Measurements from ENCODE around the gene TAF1D.
"Not testable (repeated sequence)": the region's sequence is repeated elsewhere in the genome, so short reads cannot be mapped to it uniquely, and the experiment has no call there.

TAF1D gene, protein sequence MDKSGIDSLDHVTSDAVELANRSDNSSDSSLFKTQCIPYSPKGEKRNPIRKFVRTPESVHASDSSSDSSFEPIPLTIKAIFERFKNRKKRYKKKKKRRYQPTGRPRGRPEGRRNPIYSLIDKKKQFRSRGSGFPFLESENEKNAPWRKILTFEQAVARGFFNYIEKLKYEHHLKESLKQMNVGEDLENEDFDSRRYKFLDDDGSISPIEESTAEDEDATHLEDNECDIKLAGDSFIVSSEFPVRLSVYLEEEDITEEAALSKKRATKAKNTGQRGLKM

DNA sequence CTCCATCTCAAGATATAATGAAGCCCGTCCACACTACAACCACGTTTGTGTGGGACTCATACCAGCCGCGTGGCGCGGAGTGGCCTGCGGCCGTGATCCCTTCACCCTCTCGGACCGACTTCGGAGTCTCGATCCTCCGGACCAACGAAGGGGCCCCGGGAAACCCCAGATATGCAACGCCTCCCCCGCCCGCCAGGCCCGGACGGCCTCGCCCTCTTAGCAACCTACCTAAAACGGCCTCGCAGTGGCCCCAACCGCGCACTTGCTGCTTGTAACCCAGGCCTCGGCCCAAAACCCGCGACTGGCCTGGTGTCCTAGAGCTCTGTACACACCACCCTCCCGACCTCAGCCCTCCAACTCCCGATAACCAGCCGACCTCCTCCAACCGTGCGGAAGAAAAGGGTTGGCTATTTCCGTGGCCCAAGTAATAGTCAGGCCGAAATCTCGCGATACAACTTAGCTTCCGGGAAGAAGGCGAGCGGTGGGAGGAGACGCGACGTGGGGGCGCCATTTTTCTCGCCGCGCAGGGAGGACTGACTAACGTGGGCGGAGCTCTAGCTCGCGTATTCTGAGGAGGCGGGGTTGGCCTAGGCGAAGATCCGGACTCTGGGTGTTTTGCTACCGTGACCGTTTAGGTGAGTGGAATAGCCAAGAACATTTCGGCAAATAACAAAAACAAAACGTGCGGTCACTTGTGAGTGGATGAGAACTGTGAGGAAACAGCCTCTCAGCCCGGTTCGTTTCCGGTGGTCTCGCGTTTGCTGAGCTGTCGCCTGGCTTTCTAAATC lies at the start of gene TAF1D, which contains the start of gene C11orf54:
TAF1D (minus strand) TSS at position 402 of the 788 bp plus-strand sequence. CDS start 2,191 bp downstream, outside the sequence.
C11orf54 (plus strand) TSS at position 579 of the 788 bp plus-strand sequence. CDS start 5,722 bp downstream, outside the sequence.
- DNase-seq, result peak; percentile 98 to 100 (median 99)

DNA sequence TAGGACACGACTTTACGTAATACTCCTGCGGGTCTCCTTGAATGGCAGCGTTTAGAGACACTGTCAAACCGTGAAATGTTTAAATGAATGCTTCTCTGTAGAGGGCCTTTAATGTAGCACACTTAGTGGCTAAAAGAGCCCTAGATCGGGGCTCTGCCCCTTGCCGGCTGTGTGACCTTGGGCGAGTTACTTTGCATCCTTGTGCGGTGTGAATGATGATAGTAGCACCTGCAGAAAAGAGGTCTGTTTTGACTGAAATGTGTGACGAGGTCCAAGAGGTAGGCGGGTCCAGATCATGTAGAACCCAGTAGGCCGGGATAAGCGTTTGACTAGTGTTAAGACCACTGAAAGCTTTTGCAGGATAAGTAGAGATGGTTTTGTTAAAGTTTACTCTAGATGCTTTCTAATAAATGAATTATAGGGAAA lies 43.7 kb upstream of the TAF1D start:
- DNase-seq, result peak in 1 of 3 donors; percentile 5

DNA sequence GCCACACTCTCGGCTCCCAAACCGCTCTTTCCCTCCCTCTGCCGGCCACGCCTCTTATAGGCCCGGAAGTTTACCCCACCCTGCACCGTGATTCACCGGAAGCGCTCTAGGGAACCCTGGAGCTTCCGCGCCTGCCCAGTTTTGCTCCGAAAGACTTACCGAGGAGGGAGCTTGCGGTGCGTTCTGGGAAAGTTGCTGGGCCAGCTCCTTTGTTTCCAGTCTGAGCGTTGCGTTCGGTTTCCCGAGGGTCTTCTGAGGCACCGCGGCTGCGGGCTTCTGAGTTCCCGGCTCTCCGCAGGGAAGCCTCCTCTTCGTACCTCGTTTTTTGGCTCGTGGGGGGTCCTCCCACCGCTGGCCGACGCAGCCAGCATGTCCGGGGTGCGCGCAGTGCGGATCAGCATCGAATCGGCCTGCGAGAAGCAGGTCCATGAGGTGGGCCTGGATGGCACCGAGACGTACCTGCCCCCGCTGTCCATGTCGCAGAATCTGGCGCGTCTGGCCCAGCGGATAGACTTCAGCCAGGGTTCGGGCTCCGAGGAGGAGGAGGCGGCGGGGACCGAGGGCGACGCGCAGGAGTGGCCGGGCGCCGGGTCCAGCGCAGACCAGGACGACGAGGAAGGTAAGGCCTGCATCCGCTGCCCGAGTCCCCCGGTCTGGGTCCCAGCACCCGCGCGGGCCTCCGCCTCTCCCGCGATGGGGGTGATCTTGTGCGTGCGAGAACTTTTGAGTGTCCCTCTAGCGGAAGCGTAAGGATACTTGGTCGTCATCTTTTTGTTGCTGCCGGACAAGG lies 43.0 kb upstream of the TAF1D start, which contains the start of gene MED17:
MED17 (plus strand) TSS at position 138 of the 790 bp plus-strand sequence; CDS start at position 370, 232 bp downstream.
- DNase-seq, result peak; percentile 93 to 95 (median 95)

DNA sequence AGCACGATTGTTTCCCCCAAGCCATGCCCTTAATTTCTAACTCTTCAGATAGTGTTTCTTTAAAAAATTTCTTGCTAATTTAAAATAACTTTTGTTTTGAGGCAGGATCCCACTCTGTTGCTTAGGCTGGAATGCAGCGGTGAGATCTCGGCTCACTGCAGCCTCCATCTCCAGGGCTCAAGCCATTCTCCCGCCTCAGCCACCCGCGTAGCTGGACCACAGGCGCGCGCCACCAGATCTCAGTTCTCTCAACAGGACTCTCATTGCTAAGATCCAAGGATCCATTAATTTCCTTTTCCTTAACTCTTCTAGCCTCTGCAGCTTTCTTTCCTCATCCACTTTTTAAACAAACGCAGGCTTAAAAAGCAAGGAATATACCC lies 42.5 kb upstream of the TAF1D start:
- DNase-seq, result no peak

DNA sequence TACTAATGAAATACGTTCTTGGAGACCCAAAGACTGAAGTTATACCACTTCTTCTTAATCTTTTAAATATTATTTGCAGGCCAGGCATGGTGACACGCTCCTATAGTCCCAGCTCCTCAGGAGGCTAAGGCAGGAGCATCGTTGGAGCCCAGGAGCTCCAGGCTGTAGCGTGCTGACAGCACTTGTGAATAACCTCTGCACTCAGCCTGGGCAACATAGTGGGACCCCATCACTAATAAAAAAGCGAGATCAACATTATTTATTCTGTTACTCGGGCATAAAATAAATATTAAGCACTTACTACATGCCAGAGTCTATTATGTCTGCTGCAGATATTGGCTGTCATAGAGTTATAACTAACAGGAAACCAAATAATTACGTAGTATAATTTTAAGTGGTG lies 42.1 kb upstream of the TAF1D start:
- DNase-seq, result no peak

DNA sequence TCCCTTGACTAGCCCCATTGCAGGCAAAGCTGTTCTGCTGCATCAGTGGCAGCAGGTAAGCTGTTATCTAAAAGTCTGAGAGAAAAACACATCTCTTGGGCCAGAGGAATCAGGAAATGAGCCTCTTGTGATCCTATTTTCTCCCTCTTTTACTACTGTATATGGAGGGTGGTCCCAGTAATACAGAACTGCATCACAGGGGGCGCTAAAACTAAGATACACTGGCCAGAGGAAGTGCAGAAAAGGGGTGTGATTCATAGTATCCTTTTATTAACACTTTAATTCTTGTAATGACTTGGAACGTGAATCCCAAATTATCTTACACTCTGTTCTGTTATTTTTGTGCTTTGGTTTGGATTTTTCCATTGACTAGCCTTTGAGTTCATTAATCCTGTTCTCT lies 34.0 kb upstream of the TAF1D start:
- DNase-seq, result peak; percentile 27 to 50 (median 35)

DNA sequence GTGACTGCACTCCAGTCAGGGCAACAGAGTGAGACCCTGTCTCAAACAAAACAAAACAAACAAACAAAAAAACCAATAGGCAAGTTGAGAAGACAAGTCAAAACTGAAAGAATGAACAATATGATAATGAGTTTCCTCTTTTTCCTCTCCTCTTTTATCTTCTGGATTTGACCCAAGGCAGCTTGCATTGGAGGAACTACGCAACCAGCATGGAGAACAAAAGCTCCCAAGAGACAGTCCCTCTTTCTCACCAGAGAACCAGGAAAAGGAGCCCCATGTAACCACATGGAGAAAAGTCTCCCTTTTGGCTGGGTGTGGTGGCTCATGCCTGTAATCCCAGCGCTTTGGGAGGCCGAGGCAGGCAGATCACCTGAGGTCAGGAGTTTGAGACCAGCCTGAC lies 33.3 kb upstream of the TAF1D start:
- peak; percentile 38 to 54 (median 45) for DNase-seq

DNA sequence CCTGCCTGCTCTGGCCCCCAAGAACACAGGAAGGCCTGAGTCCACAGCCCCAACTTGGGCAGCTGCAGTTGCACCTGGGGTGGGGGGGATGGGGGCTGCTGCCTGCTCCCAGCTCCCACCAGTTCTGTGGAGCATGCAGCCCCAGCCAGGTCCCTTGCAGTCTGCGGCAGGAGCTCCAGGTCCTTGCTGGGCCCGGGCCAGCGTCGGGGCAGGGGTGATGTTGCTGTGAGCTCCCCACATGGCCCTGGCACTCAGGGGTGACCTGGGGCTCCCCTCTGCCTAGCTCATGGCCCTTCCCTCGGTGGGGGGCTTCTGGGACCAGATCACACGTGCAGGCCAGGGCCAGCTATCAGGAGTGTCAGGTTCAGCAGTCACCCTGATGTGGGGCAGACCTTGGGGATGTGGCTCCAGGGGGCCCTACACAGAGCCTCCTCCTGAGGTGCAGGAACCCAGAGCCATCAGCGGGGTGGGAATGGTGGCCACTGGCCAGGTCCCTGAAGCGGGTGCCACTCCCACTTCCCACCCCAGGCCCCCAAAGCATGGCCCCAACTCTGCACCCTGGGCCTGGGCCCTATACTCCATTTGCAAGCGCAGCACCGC lies 32.4 kb upstream of the TAF1D start:
- no peak for DNase-seq

DNA sequence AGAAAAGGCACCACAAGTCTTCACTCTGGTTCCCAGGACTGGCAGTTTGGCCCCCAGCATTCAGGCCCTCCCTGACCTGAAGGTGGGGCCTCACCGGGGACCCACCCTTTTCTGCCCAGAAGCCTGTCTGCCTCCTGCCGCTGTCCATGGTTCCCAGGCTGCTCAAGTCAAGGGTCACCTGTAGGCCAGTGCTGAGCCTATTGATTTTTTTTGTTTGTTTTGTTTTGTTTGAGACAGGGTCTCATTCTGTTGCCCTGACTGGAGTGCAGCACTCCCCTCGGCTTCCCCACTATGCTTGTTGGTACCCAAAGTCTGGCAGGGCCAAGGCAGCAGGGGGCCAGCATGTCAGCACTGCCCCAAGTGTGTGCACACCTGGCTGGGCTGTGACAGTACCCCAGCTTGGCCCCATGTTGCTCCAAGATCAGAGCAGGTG lies 31.8 kb upstream of the TAF1D start:
- DNase-seq, result no peak

DNA sequence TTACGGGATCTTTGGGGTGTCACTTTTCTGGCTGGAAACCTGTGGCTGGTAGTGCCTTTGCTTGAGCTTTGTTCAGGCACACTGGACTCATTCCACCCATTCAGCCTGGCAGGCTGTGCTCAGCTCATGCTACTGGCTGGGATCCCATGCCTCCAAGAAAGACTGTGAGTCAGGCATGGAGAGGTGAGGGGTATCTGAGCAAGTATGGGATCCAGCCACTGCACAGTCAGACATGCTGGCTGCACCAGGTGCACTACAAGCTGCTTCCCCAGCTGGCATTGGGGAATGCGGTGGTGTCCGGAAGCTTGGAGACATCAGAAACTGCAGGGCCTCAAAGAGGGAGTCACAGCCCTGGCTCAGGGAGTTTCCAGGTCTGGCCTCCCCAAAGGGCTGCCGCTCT lies 30.8 kb upstream of the TAF1D start:
- DNase-seq, result no peak

DNA sequence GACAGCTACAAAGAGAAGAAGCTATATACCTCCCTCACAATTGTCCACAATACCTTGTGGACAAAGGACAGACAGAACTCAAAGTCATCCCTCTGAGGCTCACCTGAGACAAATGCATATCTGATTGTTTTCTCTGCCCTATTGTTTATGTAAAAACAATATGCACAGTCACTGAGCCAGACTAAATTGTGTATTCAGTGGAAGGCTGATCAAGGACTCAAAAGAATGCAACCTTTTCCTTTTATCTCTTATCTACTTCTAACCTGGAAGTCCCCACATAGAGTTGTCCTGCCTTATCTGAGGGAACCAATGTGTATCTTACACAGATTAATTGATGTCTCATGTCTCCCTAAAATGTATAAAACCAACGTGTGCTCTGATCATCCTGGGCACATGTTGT lies 28.9 kb upstream of the TAF1D start:
- no peak for DNase-seq

DNA sequence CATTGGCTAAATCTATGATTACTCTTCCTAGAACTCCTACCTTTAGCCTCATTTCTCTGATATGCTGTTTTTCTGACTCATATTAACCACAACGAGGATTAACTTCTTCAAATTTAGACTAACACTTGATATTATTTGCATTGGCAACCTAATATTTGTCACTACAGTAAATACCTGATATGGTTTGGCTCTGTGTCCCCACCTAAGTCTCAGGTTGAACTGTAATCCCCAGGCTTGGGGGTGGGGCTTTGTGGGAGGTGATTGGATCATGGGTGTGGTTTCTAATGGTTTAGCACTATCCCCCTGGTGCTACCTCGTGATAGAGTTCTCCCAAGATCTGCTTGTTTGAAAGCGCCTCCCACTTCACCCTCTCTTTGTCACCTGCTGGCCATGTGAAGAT lies 25.7 kb upstream of the TAF1D start:
- no peak for DNase-seq

DNA sequence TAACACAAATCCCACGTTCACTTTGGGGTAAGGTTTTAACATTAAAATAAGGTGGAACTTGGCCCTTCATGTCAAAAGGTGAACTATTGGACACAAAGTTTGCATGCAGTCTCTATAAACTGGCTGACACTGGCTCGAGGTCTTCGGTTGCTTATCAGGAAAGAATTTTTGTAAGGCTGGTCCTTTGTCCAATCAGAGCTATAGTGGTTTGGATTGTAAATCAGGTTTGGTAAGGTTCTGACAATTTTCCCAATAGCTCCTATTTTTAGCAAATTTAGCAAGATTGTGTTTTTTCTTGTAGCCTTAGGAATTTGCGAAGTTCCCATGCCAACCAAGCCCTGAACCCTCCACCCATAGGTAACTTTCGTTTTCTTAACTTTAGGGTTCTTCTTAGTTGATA lies 25.2 kb upstream of the TAF1D start:
- no peak for DNase-seq

DNA sequence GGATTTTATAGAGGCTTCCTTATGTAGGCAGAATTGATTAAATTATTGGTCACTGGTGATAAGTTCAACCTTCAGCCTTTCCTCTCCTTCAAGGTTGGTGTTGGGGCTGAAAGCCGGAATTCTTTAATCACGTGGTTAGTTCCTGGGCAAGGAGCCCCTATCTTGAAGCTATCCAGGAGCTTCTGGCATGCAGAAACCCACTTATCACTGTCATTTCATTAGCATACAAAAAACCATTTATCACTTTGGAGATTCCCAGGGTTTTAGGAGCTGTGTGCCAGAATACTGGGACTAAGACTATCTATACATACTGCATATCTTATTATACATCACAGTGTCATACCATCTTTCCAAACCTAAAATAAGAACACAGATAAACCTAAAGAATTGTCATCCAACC lies 24.3 kb upstream of the TAF1D start:
- no peak for DNase-seq

DNA sequence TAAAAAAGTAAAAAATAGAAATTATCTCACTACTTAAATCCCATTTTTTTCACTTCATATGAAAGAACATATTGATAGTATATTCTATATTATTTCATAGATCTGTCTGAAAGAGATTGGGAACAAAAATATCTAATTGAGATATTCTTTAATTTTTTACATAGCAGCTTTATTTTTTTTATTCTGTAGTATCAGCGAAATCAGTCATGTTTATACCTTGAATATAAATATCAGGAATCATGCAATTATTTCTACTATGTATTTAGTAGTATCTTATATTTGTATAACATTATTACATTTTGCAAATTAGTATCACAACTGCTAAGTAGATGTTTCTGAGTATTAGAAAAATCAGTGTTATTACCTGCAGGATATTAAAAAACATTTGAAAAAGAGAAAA lies 20.6 kb upstream of the TAF1D start:
- DNase-seq, result no peak

DNA sequence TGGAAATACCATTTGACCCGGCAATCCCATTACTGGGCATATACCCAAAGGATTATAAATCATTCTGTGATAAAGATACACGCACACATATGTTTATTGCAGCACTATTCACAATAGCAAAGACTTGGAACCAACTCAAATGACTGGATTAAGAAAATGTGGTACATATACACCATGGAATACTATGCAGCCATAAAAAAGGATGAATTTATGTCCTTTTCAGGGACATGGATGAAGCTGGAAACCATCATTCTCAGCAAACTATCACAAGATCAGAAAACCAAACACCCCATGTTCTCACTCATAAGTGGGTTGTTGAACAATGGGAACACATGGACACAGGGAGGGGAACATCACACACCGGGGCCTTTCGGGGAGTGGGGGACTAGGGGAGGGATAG lies 17.8 kb upstream of the TAF1D start:
- not testable (repeated sequence) for DNase-seq

DNA sequence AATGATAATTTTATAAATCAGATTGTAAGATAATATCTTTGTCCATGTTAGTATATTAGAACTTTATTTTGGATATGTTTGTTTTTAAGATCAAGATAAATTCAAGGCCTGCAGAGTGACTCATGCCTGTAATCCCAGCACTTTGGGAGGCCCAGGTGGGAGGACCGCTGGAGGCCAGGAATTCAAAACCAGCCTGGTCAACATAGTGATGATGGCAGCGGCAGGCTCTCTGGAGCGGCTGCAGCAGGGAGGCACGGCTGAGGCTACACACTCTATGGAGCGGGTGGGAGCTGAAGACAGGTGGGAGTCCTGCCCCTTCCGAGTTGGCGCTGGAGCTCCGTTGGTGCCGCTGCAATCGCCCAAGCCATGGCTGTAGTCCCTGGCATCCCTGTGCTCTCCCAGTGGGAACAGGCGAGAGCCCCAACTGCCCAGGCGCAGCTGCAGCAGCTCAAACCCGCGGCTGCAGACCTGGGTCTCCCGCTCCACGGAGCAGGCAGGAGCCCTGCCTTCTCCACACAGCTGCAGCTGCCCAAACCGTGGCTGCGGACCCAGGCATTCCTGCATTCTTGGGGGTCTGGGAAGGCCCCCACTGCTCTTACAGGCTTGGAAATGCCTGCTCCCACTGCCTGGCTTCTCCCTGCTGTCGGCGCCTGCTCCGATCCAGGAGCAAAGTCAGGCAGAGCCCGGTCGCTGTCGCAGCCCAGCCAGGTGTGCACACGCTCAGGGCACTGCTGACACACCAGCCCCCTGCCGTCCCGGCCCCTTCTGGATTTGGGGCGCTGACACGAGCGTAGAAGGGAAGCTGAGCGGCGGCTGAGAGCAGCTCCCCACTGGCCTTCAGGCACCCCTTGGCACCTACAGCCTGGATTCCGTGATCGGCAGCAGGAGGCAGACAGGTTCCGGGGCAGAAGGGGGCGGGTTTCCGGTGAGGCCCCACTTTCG lies 16.9 kb upstream of the TAF1D start:
- DNase-seq, result no peak

DNA sequence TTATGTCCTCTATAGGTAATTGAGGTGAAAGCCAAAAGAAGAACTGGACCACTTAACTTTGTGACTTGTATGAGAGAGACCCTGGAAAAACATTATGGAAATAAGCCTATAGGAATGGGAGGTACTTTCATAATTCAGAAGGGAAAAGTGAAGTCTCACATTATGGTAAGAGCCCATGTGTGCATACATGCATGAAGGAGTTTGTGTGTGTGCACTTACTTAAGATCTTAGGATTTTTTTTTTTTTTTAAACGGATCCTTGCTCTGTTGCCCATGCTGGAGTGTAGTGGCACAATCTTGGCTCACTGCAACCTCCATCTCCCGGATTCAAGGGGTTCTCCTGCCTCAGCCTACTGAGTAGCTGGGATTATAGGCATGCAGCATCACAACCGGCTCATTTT lies 16.0 kb upstream of the TAF1D start:
- DNase-seq, result no peak

DNA sequence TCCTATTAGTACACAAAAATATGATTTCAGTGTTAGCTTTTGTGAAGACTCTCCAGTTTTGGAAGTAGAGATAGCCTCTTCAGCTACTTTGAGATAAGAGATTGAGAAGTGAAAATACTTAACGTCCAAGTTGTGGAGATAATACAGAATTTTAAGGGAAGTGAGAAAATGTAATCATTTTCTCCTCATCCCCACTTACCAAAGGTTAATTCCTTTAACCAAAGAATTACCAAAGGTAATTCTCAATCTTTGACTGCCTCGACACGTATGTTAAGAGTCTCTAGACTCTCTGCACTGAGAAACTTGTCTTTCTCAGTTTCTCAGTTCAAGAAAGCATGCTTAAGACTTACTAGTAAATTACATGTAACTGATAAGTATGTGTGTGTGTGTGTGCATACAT lies 15.5 kb upstream of the TAF1D start:
- DNase-seq, result no peak

DNA sequence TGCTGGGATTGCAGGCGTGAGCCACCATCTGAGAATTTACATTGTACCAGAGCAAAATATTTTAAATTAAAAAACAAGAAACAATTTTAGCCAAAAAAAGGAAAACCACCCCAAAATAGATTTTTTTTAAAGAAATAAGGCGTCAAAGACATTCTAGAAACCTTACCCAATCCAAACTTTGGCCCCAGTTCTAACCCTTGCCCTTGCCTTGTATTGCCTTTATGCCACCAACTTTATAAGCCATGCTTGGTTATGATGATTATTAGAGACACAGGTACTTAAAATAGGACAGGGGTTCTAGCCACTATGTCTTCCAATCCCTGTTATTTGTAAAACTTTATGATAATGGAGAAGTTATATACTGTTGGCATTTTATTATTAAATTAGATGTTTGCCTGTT lies 11.9 kb upstream of the TAF1D start:
- no peak for DNase-seq

DNA sequence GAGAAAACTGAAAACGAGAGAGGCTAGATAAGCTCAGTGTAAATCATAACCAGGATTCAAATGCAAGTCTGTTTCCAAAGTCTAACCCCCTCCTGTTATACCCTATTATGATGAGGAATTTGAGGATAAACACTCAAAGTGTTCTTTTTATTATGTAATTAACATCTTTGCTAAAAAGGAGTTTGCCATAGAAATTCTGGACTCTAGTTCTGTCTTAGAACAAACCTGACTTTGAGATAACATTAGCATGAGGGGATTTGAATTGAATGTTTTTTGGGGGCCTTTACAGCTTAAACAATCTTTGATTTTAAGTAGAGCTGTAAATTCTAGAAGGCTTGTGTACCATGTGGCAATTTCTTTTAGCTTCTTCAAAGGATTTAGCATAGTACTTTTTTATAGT lies 9.7 kb upstream of the TAF1D start:
- no peak for DNase-seq

DNA sequence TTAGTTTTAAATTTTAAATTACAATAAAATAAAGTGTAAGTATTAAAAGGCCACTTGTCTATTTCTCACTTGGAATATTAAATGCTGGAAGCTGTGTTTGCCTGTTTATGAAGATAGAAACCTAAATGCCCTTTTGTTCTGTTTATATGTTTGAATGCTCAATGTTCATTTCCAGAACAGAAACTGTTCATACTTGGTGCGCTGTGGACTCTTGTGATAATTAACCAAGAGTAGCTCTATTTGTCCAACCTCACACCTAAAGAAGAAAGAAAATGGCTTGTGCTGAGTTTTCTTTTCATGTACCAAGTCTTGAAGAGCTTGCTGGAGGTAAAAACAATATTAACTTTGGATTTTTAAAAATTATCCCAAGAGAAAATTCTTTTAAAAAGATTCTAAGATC lies 5.8 kb upstream of the TAF1D start:
- no peak for DNase-seq

Data from suppressor macrophage treated with lipopolysaccharide for 1 hour (primary cell).